A673 (cell line): ENCODE data around the gene PRKCQ. TPM values are rescaled to one million over a fixed set of nuclear protein-coding genes. Genes with fewer than 3 reads are reported as not detected.

Experiments
- BruUV-seq: library from RNA; stranded (reverse); fragments of 400-500 nt; replicated peaks from 2 replicates; lab custom pipeline; 2021; lab: Mats Ljungman, UMichigan
- CTCF ChIA-PET: fragments of 300-600 bp; sonication (Branson Sonifier 250); formaldehyde crosslinking; loops from one replicate; lab custom pipeline; 2022; ENCODE audit warnings: antibody characterized with exemption; lab: Charles Lee
- POLR2A ChIA-PET: fragments of 300-600 bp; sonication (Branson Sonifier 250); formaldehyde crosslinking; loops from one replicate; lab custom pipeline; 2022; ENCODE audit warnings: antibody characterized with exemption; ENCODE audit not compliant: low non-redundant PET; lab: Charles Lee
- DNase-seq: peaks from one replicate; pipeline ENCODE4 v3.0.0-alpha.2; 2015; ENCODE audit warnings: low spot score
- H3K27ac ChIP-seq: fragments of 200-600 bp; sonication (generic); 2 replicates; pipeline ENCODE4 v1.5.1; 2016; ENCODE audit warnings: mixed run types, low read depth, mild to moderate bottlenecking, mixed read lengths, antibody characterized with exemption, low read length; ENCODE audit not compliant: poor library complexity, severe bottlenecking
- H3K27me3 ChIP-seq: fragments of 200-600 bp; sonication (generic); replicated peaks from 2 replicates; pipeline ENCODE4 v1.6.1; 2017; ENCODE audit warnings: mixed run types, low read depth, mild to moderate bottlenecking, mixed read lengths, antibody characterized with exemption, low read length; ENCODE audit not compliant: insufficient read depth, poor library complexity
- H3K36me3 ChIP-seq: fragments of 200-600 bp; sonication (generic); 2 replicates; pipeline ENCODE4 v1.6.1; 2016; ENCODE audit warnings: mixed run types, mild to moderate bottlenecking, mixed read lengths, antibody characterized with exemption, low read length; ENCODE audit not compliant: insufficient read depth, poor library complexity, severe bottlenecking
- H3K4me1 ChIP-seq: fragments of 200-600 bp; sonication (generic); 2 replicates; pipeline ENCODE4 v1.6.1; 2017; ENCODE audit warnings: mixed run types, mild to moderate bottlenecking, mixed read lengths, antibody characterized with exemption, low read length; ENCODE audit not compliant: insufficient read depth, poor library complexity, severe bottlenecking
- H3K4me3 ChIP-seq: fragments of 200-600 bp; sonication (generic); 2 replicates; pipeline ENCODE4 v1.5.1; 2016; ENCODE audit warnings: low read depth, mixed run types, mild to moderate bottlenecking, mixed read lengths, low read length; ENCODE audit not compliant: poor library complexity, severe bottlenecking
- H3K9me3 ChIP-seq: fragments of 200-600 bp; sonication (generic); 2 replicates; pipeline ENCODE4 v1.6.1; 2016; ENCODE audit warnings: mixed run types, low read depth, mild to moderate bottlenecking, mixed read lengths, antibody characterized with exemption, low read length; ENCODE audit not compliant: poor library complexity, severe bottlenecking
- CTCF ChIP-seq: fragments of 300-800, 200-600 bp; sonication (generic); conservative IDR thresholded peaks from 2 replicates; pipeline ENCODE4 v1.5.1; 2017; ENCODE audit warnings: low read depth, mild to moderate bottlenecking, antibody characterized with exemption, low read length, moderate library complexity, mixed read lengths
- EZH2 ChIP-seq: fragments of 200-600 bp; sonication (generic); IDR thresholded peaks from 2 replicates; pipeline ENCODE4 v1.6.1; 2017; ENCODE audit warnings: borderline replicate concordance, low read depth, mild to moderate bottlenecking, mixed read lengths, antibody characterized with exemption, low read length; ENCODE audit not compliant: poor library complexity, severe bottlenecking
- intact Hi-C: fragments of 100-400 bp; cut with micrococcal nuclease; formaldehyde crosslinking; loops from one replicate; pipeline ENCODE4 v1.10.0; 2022; ENCODE audit not compliant: unreplicated experiment
- total RNA-seq: library from RNA; stranded (reverse); gene quantifications from 2 replicates; pipeline ENCODE4 v1.2.3, GENCODE V29; 2021

The PRKCQ gene
- total RNA-seq, 1 experiment from 2014 or later: not detected

GRCh38 chr10:6607182-6607581 lies 27.1 kb upstream of the PRKCQ start:
- Histone ChIP-seq H3K4me3 (no peak overlapping the region), H3K27me3 (peaks cover 94% of the 10 kb centered on the region), H3K27ac (no peak overlapping the region), H3K36me3 (no peaks in the 10 kb centered on the region), H3K9me3 (no peaks in the 10 kb centered on the region), H3K4me1 (no peaks in the 10 kb centered on the region)
- intact Hi-C loops: no loop called here
- TF ChIP-seq EZH2: no peak
- TF ChIP-seq CTCF: no peak
- ChIA-PET CTCF (no interaction called here), POLR2A (no interaction called here)
- no TSS peak for BruUV-seq
- no peak for DNase-seq

GRCh38 chr10:6603142-6604125 lies 23.4 kb upstream of the PRKCQ start:
- TF ChIP-seq CTCF: no peak
- TF ChIP-seq EZH2: no peak
- no peak for DNase-seq
- no peaks in the 10 kb centered on the region for H3K9me3 ChIP-seq
- POLR2A ChIA-PET: no interaction called here
- H3K4me1 ChIP-seq: no peaks in the 10 kb centered on the region
- H3K36me3 ChIP-seq: no peaks in the 10 kb centered on the region
- CTCF ChIA-PET: no interaction called here
- no peak overlapping the region for H3K27ac ChIP-seq
- no peak overlapping the region for H3K4me3 ChIP-seq
- peaks cover 91% of the 10 kb centered on the region for H3K27me3 ChIP-seq
- no TSS peak for BruUV-seq
- intact Hi-C loops: no loop called here

- H3K27me3 ChIP-seq: peaks cover 93% of the 10 kb centered on the region
- DNase-seq: no peak
- TF ChIP-seq EZH2 (no peak), CTCF (no peak)
- BruUV-seq: no TSS peak
- H3K4me1 ChIP-seq: no peaks in the 10 kb centered on the region
- POLR2A ChIA-PET: no interaction called here
- intact Hi-C loops: no loop called here
- CTCF ChIA-PET: no interaction called here
- H3K4me3 ChIP-seq: no peak overlapping the region
- H3K36me3 ChIP-seq: no peaks in the 10 kb centered on the region
- no peaks in the 10 kb centered on the region for H3K9me3 ChIP-seq
- no peak overlapping the region for H3K27ac ChIP-seq
Observed at GRCh38 chr10:6602700-6603084, 22.6 kb upstream of the PRKCQ start.
